HepG2 (cell line): Measurements from ENCODE around the gene KLHL12. TPM values are rescaled to one million over a fixed set of nuclear protein-coding genes. Genes with fewer than 3 reads are reported as not detected.

Experiments used
- ARNT ChIP-seq: fragments of 450-650 bp; IDR thresholded peaks from 2 replicates; pipeline ENCODE4 v1.6.1; 2017
- ELF3 ChIP-seq: IDR thresholded peaks from 2 replicates; pipeline ENCODE4 v1.6.1; 2016; ENCODE audit warnings: missing genetic modification reagents, missing compliant biosample characterization
- HOXA3 ChIP-seq: sonication (generic); formaldehyde crosslinking; IDR thresholded peaks from 2 replicates; pipeline ENCODE4 v1.5.0; 2020; ENCODE audit warnings: missing genetic modification reagents
- MTF2 ChIP-seq: sonication (generic); formaldehyde crosslinking; IDR thresholded peaks from 2 replicates; pipeline ENCODE4 v1.5.0; 2020; ENCODE audit warnings: missing genetic modification reagents, borderline replicate concordance
- POLR2A ChIP-seq, 2 experiments: IDR thresholded peaks; 2 replicates each; pipeline ENCODE4 v1.6.1; 2011; ENCODE audit warnings: low read depth in 2 of 2, low read length in 2 of 2, mild to moderate bottlenecking in 1 of 2, moderate library complexity in 1 of 2; ENCODE audit not compliant: insufficient read depth in 1 of 2
- SNAPC2 ChIP-seq: sonication (generic); formaldehyde crosslinking; IDR thresholded peaks from 2 replicates; pipeline ENCODE4 v1.8.1; 2022; ENCODE audit warnings: mild to moderate bottlenecking, missing genetic modification reagents
- SRSF9 ChIP-seq: fragments of 200-400 bp; formaldehyde crosslinking; IDR thresholded peaks from 2 replicates; pipeline ENCODE4 v1.6.1; 2018; ENCODE audit warnings: borderline replicate concordance, mild to moderate bottlenecking, low read depth, low read length; ENCODE audit not compliant: insufficient read depth, poor library complexity, severe bottlenecking
- SUZ12 ChIP-seq: fragments of 150-350 bp; IDR thresholded peaks from 2 replicates; pipeline ENCODE4 v1.6.1; 2014; ENCODE audit warnings: low read depth, low read length
- YEATS2 ChIP-seq: sonication (generic); formaldehyde crosslinking; IDR thresholded peaks from 2 replicates; pipeline ENCODE4 v1.4.0; 2020; ENCODE audit warnings: missing genetic modification reagents, borderline replicate concordance
- ZNF253 ChIP-seq: sonication (generic); formaldehyde crosslinking; IDR thresholded peaks from 2 replicates; pipeline ENCODE4 v1.8.0; 2022; ENCODE audit warnings: mild to moderate bottlenecking, missing genetic modification reagents, borderline replicate concordance
- ZNF605 ChIP-seq: sonication (generic); formaldehyde crosslinking; IDR thresholded peaks from 2 replicates; pipeline ENCODE4 v1.8.0; 2022; ENCODE audit warnings: mild to moderate bottlenecking, missing genetic modification reagents
- ZNF709 ChIP-seq: sonication (generic); formaldehyde crosslinking; IDR thresholded peaks from 2 replicates; pipeline ENCODE4 v1.5.0; 2020; ENCODE audit warnings: mild to moderate bottlenecking, missing genetic modification reagents
- ZNF788 ChIP-seq: sonication (generic); formaldehyde crosslinking; IDR thresholded peaks from 2 replicates; pipeline ENCODE4 v1.5.0; 2020; ENCODE audit warnings: mild to moderate bottlenecking, missing genetic modification reagents, borderline replicate concordance
- ZNF879 ChIP-seq: sonication (generic); formaldehyde crosslinking; IDR thresholded peaks from 2 replicates; pipeline ENCODE4 v1.8.1; 2023; ENCODE audit warnings: missing genetic modification reagents
- polyA plus RNA-seq, 8 experiments: library from polyadenylated mRNA; depleted of rRNA in 3 of 8; stranded (reverse) in 7 of 8; unstranded in 1 of 8; fragments of >200 nt; fragmentation: Illumina TruSeq in 4 of 8; extraction: Trizol in 4 of 8; gene quantifications; 2 replicates each; pipeline versions ENCODE4 v1.2.1 to v1.2.3, GENCODE V29; 2011 to 2016; ENCODE audit warnings: low read depth in 4 of 8, missing spikeins in 1 of 8, mixed read lengths in 1 of 8; ENCODE audit not compliant: insufficient read depth in 1 of 8
- total RNA-seq, 5 experiments: library from RNA; depleted of rRNA; stranded (reverse); fragments of >200 nt; fragmentation: Illumina TruSeq; extraction: Trizol; gene quantifications; 2 replicates each; pipeline ENCODE4 v1.2.3, GENCODE V29; 2016; ENCODE audit warnings: low read depth in 1 of 5
- TF ChIP-seq, protein P1 (sequence below): sonication (generic); formaldehyde crosslinking; IDR thresholded peaks from 2 replicates; pipeline ENCODE4 v1.5.0; 2020; ENCODE audit warnings: mild to moderate bottlenecking, missing genetic modification reagents
- TF ChIP-seq, protein P2 (sequence below): sonication (generic); formaldehyde crosslinking; IDR thresholded peaks from 2 replicates; pipeline ENCODE4 v1.4.0; 2020; ENCODE audit warnings: missing genetic modification reagents
- TF ChIP-seq, protein P3 (sequence below): sonication (generic); formaldehyde crosslinking; IDR thresholded peaks from 2 replicates; pipeline ENCODE4 v1.8.1; 2023; ENCODE audit warnings: missing genetic modification reagents, mild to moderate bottlenecking, borderline replicate concordance
- TF ChIP-seq, protein P4 (sequence below): sonication (generic); formaldehyde crosslinking; IDR thresholded peaks from 2 replicates; pipeline ENCODE4 v1.9.0; 2021; ENCODE audit warnings: mild to moderate bottlenecking, missing genetic modification reagents

Gene KLHL12
- total and polyA plus RNA-seq, 2 of the 13 experiments (the other 11 are each of a cell fraction or from before 2014, with no cell fraction given), result 19.2 to 25.2 TPM

DNA sequence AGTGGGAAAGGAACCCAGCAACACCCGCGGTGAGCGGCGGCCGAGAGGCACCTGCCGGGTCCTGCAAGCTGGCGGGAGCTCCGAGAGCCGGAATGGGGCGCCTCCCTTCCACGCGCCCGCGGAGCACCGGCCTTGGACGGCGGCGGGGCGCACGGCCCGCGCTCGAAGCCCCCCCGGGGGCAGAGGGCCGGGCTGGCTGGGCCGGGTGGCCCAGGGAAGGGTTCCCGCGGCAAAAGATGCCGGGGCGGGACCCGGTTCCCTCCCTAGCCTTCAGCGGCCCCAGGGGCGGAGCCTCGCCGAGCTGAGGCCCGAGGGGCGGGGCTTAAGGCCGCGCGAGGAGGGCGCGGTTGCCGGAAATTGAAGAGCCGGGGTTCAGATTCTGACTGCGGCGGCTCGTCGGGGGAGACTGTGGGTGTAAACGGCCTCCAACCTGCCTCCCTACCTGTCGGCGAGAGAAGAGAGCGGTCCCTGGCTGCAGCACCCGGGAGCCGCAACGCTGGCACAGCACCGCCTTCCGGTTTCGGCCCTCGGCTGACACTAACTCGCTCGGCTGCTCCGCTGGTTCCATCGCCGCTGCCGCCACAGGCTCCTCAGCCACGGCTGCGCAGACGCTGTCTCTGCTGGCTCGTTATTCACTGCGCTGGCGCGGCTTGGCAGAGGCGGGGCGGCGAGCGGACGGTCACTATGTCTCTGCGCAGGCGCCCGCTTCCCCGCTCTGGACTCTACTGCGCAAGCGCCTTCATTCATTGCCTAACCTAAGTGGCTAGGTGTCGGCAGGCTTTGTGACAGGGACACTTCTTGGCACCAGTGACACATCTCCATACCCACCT, 38.3 kb downstream of the KLHL12 start, which contains the start of gene RABIF (continued):
- TF ChIP-seq, protein P1, sequence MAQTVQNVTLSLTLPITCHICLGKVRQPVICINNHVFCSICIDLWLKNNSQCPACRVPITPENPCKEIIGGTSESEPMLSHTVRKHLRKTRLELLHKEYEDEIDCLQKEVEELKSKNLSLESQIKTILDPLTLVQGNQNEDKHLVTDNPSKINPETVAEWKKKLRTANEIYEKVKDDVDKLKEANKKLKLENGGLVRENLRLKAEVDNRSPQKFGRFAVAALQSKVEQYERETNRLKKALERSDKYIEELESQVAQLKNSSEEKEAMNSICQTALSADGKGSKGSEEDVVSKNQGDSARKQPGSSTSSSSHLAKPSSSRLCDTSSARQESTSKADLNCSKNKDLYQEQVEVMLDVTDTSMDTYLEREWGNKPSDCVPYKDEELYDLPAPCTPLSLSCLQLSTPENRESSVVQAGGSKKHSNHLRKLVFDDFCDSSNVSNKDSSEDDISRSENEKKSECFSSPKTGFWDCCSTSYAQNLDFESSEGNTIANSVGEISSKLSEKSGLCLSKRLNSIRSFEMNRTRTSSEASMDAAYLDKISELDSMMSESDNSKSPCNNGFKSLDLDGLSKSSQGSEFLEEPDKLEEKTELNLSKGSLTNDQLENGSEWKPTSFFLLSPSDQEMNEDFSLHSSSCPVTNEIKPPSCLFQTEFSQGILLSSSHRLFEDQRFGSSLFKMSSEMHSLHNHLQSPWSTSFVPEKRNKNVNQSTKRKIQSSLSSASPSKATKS (CRISPR knock-in tag), result no peak
- TF ChIP-seq POLR2A (IDR thresholded peaks at IDR 0.05; ENCODE audit: insufficient read depth in 1 of 2, low read depth in 2 of 2, low read length in 2 of 2) (peak; percentile 95 to 96), YEATS2 (CRISPR knock-in tag) (peak; percentile 33; the same call in 1 of the 2 replicates), ARNT (no peak), ZNF879 (CRISPR knock-in tag) (0 out of 2 replicates have a peak, but pooled peaks have one; percentile 68), ELF3 (CRISPR knock-in tag) (peak; percentile 55), SNAPC2 (peak; percentile 57; the same call in 1 of the 2 replicates), ZNF605 (CRISPR knock-in tag) (peak; percentile 84), ZNF709 (no peak), SRSF9 (no peak), SUZ12 (no peak), MTF2 (CRISPR knock-in tag) (no peak), HOXA3 (CRISPR knock-in tag) (peak; percentile 58; the same call in 1 of the 2 replicates), ZNF253 (CRISPR knock-in tag) (no peak), ZNF788 (CRISPR knock-in tag) (peak; percentile 81; the same call in 1 of the 2 replicates)
- TF ChIP-seq, protein P2, sequence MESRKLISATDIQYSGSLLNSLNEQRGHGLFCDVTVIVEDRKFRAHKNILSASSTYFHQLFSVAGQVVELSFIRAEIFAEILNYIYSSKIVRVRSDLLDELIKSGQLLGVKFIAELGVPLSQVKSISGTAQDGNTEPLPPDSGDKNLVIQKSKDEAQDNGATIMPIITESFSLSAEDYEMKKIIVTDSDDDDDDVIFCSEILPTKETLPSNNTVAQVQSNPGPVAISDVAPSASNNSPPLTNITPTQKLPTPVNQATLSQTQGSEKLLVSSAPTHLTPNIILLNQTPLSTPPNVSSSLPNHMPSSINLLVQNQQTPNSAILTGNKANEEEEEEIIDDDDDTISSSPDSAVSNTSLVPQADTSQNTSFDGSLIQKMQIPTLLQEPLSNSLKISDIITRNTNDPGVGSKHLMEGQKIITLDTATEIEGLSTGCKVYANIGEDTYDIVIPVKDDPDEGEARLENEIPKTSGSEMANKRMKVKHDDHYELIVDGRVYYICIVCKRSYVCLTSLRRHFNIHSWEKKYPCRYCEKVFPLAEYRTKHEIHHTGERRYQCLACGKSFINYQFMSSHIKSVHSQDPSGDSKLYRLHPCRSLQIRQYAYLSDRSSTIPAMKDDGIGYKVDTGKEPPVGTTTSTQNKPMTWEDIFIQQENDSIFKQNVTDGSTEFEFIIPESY, result no peak
- TF ChIP-seq, protein P3, sequence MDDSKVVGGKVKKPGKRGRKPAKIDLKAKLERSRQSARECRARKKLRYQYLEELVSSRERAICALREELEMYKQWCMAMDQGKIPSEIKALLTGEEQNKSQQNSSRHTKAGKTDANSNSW (CRISPR knock-in tag), result no peak
- TF ChIP-seq, protein P4, sequence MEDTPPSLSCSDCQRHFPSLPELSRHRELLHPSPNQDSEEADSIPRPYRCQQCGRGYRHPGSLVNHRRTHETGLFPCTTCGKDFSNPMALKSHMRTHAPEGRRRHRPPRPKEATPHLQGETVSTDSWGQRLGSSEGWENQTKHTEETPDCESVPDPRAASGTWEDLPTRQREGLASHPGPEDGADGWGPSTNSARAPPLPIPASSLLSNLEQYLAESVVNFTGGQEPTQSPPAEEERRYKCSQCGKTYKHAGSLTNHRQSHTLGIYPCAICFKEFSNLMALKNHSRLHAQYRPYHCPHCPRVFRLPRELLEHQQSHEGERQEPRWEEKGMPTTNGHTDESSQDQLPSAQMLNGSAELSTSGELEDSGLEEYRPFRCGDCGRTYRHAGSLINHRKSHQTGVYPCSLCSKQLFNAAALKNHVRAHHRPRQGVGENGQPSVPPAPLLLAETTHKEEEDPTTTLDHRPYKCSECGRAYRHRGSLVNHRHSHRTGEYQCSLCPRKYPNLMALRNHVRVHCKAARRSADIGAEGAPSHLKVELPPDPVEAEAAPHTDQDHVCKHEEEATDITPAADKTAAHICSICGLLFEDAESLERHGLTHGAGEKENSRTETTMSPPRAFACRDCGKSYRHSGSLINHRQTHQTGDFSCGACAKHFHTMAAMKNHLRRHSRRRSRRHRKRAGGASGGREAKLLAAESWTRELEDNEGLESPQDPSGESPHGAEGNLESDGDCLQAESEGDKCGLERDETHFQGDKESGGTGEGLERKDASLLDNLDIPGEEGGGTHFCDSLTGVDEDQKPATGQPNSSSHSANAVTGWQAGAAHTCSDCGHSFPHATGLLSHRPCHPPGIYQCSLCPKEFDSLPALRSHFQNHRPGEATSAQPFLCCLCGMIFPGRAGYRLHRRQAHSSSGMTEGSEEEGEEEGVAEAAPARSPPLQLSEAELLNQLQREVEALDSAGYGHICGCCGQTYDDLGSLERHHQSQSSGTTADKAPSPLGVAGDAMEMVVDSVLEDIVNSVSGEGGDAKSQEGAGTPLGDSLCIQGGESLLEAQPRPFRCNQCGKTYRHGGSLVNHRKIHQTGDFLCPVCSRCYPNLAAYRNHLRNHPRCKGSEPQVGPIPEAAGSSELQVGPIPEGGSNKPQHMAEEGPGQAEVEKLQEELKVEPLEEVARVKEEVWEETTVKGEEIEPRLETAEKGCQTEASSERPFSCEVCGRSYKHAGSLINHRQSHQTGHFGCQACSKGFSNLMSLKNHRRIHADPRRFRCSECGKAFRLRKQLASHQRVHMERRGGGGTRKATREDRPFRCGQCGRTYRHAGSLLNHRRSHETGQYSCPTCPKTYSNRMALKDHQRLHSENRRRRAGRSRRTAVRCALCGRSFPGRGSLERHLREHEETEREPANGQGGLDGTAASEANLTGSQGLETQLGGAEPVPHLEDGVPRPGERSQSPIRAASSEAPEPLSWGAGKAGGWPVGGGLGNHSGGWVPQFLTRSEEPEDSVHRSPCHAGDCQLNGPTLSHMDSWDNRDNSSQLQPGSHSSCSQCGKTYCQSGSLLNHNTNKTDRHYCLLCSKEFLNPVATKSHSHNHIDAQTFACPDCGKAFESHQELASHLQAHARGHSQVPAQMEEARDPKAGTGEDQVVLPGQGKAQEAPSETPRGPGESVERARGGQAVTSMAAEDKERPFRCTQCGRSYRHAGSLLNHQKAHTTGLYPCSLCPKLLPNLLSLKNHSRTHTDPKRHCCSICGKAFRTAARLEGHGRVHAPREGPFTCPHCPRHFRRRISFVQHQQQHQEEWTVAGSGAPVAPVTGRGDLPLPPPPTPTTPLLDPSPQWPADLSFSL (CRISPR knock-in tag), result no peak
